ENCODE data around the gene MMUT.
"Not testable (repeated sequence)": the region's sequence is repeated elsewhere in the genome, so short reads cannot be mapped to it uniquely, and the experiment has no call there.

The MMUT gene

GRCh38 chr6:49415358-49415757 lies 47.7 kb downstream of the MMUT start:
- no peaks in the 10 kb centered on the region for H3K36me3 ChIP-seq (ENCODE audit: control insufficient read depth, insufficient read depth, low read length)
- H3K9ac ChIP-seq (ENCODE audit: low read depth, low read length), result no peak overlapping the region
- H3K4me1 ChIP-seq (ENCODE audit: control insufficient read depth, insufficient read depth, low read length), result no peaks in the 10 kb centered on the region
- no peaks in the 10 kb centered on the region for H3K27me3 ChIP-seq (ENCODE audit: control insufficient read depth, insufficient read depth, low read length)
- no peak overlapping the region for H3K4me3 ChIP-seq (ENCODE audit: low read depth, low read length)
- H3K9me3 ChIP-seq (ENCODE audit: control insufficient read depth, insufficient read depth, low read length), result no peaks in the 10 kb centered on the region

GRCh38 chr6:49410564-49410963 lies 52.5 kb downstream of the MMUT start:
- no peaks in the 10 kb centered on the region for H3K36me3 ChIP-seq (ENCODE audit: control insufficient read depth, insufficient read depth, low read length)
- no peak overlapping the region for H3K9ac ChIP-seq (ENCODE audit: low read depth, low read length)
- no peak overlapping the region for H3K4me3 ChIP-seq (ENCODE audit: low read depth, low read length)
- H3K9me3 ChIP-seq (ENCODE audit: control insufficient read depth, insufficient read depth, low read length), result no peaks in the 10 kb centered on the region
- H3K27me3 ChIP-seq (ENCODE audit: control insufficient read depth, insufficient read depth, low read length), result no peaks in the 10 kb centered on the region
- H3K4me1 ChIP-seq (ENCODE audit: control insufficient read depth, insufficient read depth, low read length), result no peaks in the 10 kb centered on the region

GRCh38 chr6:49409951-49410542 lies 53.0 kb downstream of the MMUT start:
- Histone ChIP-seq H3K9ac (ENCODE audit: low read depth, low read length) (no peak overlapping the region), H3K36me3 (ENCODE audit: control insufficient read depth, insufficient read depth, low read length) (no peaks in the 10 kb centered on the region), H3K4me1 (ENCODE audit: control insufficient read depth, insufficient read depth, low read length) (no peaks in the 10 kb centered on the region), H3K9me3 (ENCODE audit: control insufficient read depth, insufficient read depth, low read length) (no peaks in the 10 kb centered on the region), H3K4me3 (ENCODE audit: low read depth, low read length) (no peak overlapping the region), H3K27me3 (ENCODE audit: control insufficient read depth, insufficient read depth, low read length) (no peaks in the 10 kb centered on the region)

GRCh38 chr6:49406250-49406970 lies 56.6 kb downstream of the MMUT start:
- Histone ChIP-seq H3K27me3 (ENCODE audit: control insufficient read depth, insufficient read depth, low read length) (no peaks in the 10 kb centered on the region), H3K36me3 (ENCODE audit: control insufficient read depth, insufficient read depth, low read length) (no peaks in the 10 kb centered on the region), H3K4me3 (ENCODE audit: low read depth, low read length) (no peak overlapping the region), H3K9me3 (ENCODE audit: control insufficient read depth, insufficient read depth, low read length) (no peaks in the 10 kb centered on the region), H3K9ac (ENCODE audit: low read depth, low read length) (no peak overlapping the region), H3K4me1 (ENCODE audit: control insufficient read depth, insufficient read depth, low read length) (no peaks in the 10 kb centered on the region)

GRCh38 chr6:49401063-49401462 lies 62.0 kb downstream of the MMUT start:
- no peak overlapping the region for H3K9ac ChIP-seq (ENCODE audit: low read depth, low read length)
- H3K9me3 ChIP-seq (ENCODE audit: control insufficient read depth, insufficient read depth, low read length), result no peaks in the 10 kb centered on the region
- no peak overlapping the region for H3K4me3 ChIP-seq (ENCODE audit: low read depth, low read length)
- H3K4me1 ChIP-seq (ENCODE audit: control insufficient read depth, insufficient read depth, low read length), result no peaks in the 10 kb centered on the region
- no peaks in the 10 kb centered on the region for H3K27me3 ChIP-seq (ENCODE audit: control insufficient read depth, insufficient read depth, low read length)
- H3K36me3 ChIP-seq (ENCODE audit: control insufficient read depth, insufficient read depth, low read length), result no peaks in the 10 kb centered on the region

- H3K9ac ChIP-seq (ENCODE audit: low read depth, low read length); H3K36me3 ChIP-seq (ENCODE audit: control insufficient read depth, insufficient read depth, low read length); H3K9me3 ChIP-seq (ENCODE audit: control insufficient read depth, insufficient read depth, low read length); H3K27me3 ChIP-seq (ENCODE audit: control insufficient read depth, insufficient read depth, low read length); H3K4me3 ChIP-seq (ENCODE audit: low read depth, low read length); H3K4me1 ChIP-seq (ENCODE audit: control insufficient read depth, insufficient read depth, low read length): not testable (repeated sequence)
Measured at GRCh38 chr6:49386667-49387508, 76.2 kb downstream of the MMUT start.

GRCh38 chr6:49384904-49385303 lies 78.1 kb downstream of the MMUT start:
- H3K4me3 ChIP-seq (ENCODE audit: low read depth, low read length), result no peak overlapping the region
- no peaks in the 10 kb centered on the region for H3K4me1 ChIP-seq (ENCODE audit: control insufficient read depth, insufficient read depth, low read length)
- H3K27me3 ChIP-seq (ENCODE audit: control insufficient read depth, insufficient read depth, low read length), result no peaks in the 10 kb centered on the region
- H3K9ac ChIP-seq (ENCODE audit: low read depth, low read length), result no peak overlapping the region
- H3K9me3 ChIP-seq (ENCODE audit: control insufficient read depth, insufficient read depth, low read length), result no peaks in the 10 kb centered on the region
- H3K36me3 ChIP-seq (ENCODE audit: control insufficient read depth, insufficient read depth, low read length), result no peaks in the 10 kb centered on the region
